HL-60 (cell line): ENCODE measurements around the gene RNF180.

Experiments
- DNase-seq, 2 experiments: peaks; one replicate each; pipeline ENCODE4 v3.0.0-alpha.2; 2010 to 2020; ENCODE audit warnings: low read depth in 1 of 2, low spot score in 1 of 2
- H3K27ac ChIP-seq: fragments of 250-450 bp; sonication (Bioruptor Pico); replicated peaks from 2 replicates; pipeline ENCODE4 v1.5.1; 2020; ENCODE audit warnings: mild to moderate bottlenecking, moderate library complexity
- H3K27me3 ChIP-seq: fragments of 250-450 bp; sonication (Bioruptor Pico); 2 replicates; pipeline ENCODE4 v1.5.1; 2021; ENCODE audit warnings: mild to moderate bottlenecking, moderate library complexity; ENCODE audit not compliant: insufficient read depth, poor library complexity, severe bottlenecking
- H3K4me3 ChIP-seq: replicated peaks from 2 replicates; pipeline ENCODE4 v1.5.1; 2011; ENCODE audit warnings: mild to moderate bottlenecking, control low read depth, low read length; ENCODE audit not compliant: insufficient read depth
- GABPA ChIP-seq: IDR thresholded peaks from 2 replicates; pipeline ENCODE4 v1.6.1; 2012; ENCODE audit warnings: low read depth
- POLR2AphosphoS5 ChIP-seq: IDR thresholded peaks from 2 replicates; pipeline ENCODE4 v1.6.1; 2012; ENCODE audit warnings: low read depth
- SPI1 ChIP-seq: IDR thresholded peaks from 2 replicates; pipeline ENCODE4 v1.6.1; 2012; ENCODE audit warnings: low read depth, mild to moderate bottlenecking, borderline replicate concordance
- TF ChIP-seq, protein P1 (sequence below): IDR thresholded peaks from 2 replicates; pipeline ENCODE4 v1.6.1; 2012; ENCODE audit warnings: low read depth; ENCODE audit not compliant: insufficient replicate concordance
- TF ChIP-seq, protein P2 (sequence below): IDR thresholded peaks from one replicate; pipeline ENCODE4 v1.5.1; 2011; ENCODE audit warnings: low read length, control low read depth, inconsistent platforms; ENCODE audit not compliant: insufficient read depth

RNF180 gene

GRCh38 chr5:64176301-64176700 lies 10.7 kb downstream of the RNF180 start:
- DNase-seq, result no peak
- no peak overlapping the region for H3K27ac ChIP-seq
- H3K4me3 ChIP-seq, result no peak overlapping the region
- H3K27me3 ChIP-seq, result no peaks in the 10 kb centered on the region
- TF ChIP-seq GABPA (no peak), SPI1 (no peak), POLR2AphosphoS5 (no peak)
- TF ChIP-seq, protein P1, sequence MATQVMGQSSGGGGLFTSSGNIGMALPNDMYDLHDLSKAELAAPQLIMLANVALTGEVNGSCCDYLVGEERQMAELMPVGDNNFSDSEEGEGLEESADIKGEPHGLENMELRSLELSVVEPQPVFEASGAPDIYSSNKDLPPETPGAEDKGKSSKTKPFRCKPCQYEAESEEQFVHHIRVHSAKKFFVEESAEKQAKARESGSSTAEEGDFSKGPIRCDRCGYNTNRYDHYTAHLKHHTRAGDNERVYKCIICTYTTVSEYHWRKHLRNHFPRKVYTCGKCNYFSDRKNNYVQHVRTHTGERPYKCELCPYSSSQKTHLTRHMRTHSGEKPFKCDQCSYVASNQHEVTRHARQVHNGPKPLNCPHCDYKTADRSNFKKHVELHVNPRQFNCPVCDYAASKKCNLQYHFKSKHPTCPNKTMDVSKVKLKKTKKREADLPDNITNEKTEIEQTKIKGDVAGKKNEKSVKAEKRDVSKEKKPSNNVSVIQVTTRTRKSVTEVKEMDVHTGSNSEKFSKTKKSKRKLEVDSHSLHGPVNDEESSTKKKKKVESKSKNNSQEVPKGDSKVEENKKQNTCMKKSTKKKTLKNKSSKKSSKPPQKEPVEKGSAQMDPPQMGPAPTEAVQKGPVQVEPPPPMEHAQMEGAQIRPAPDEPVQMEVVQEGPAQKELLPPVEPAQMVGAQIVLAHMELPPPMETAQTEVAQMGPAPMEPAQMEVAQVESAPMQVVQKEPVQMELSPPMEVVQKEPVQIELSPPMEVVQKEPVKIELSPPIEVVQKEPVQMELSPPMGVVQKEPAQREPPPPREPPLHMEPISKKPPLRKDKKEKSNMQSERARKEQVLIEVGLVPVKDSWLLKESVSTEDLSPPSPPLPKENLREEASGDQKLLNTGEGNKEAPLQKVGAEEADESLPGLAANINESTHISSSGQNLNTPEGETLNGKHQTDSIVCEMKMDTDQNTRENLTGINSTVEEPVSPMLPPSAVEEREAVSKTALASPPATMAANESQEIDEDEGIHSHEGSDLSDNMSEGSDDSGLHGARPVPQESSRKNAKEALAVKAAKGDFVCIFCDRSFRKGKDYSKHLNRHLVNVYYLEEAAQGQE, result no peak
- TF ChIP-seq, protein P2, sequence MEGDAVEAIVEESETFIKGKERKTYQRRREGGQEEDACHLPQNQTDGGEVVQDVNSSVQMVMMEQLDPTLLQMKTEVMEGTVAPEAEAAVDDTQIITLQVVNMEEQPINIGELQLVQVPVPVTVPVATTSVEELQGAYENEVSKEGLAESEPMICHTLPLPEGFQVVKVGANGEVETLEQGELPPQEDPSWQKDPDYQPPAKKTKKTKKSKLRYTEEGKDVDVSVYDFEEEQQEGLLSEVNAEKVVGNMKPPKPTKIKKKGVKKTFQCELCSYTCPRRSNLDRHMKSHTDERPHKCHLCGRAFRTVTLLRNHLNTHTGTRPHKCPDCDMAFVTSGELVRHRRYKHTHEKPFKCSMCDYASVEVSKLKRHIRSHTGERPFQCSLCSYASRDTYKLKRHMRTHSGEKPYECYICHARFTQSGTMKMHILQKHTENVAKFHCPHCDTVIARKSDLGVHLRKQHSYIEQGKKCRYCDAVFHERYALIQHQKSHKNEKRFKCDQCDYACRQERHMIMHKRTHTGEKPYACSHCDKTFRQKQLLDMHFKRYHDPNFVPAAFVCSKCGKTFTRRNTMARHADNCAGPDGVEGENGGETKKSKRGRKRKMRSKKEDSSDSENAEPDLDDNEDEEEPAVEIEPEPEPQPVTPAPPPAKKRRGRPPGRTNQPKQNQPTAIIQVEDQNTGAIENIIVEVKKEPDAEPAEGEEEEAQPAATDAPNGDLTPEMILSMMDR, result no peak

DNA sequence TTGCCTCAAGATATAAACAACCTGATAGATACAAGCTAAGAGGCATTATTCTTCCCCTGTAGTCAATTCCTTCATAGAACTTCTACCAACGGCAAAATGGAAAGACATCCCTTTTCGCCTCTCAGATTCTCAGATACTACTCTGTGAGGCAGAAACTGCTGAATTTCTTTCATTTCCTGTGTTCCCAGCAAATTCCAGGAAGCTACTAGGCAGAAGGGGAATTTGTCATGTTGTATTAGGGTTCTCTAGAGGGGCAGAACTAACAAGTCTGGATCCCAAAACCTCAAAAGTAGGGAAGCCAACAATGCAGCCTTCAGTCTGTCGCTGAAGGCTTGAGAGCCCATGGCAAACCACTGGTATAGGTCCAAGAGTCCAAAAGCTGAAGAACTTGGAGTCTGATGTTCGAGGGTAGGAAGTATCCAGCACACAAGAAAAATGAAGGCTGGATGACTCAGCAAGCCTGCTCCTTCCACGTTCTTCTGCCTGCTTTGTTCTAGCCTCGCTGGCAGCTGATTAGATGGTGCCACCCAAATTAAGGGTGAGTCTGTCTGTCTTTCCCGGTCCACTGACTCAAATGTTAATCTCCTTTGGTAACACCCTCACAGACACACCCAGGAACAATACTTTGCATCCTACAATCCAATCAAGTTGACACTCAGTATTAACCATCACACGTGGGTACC lies 15.2 kb downstream of the RNF180 start:
- TF ChIP-seq, protein P1, result no peak
- TF ChIP-seq GABPA (no peak), SPI1 (no peak), POLR2AphosphoS5 (no peak)
- TF ChIP-seq, protein P2, result no peak
- H3K4me3 ChIP-seq, result no peak overlapping the region
- no peaks in the 10 kb centered on the region for H3K27me3 ChIP-seq
- DNase-seq, result no peak
- no peak overlapping the region for H3K27ac ChIP-seq

DNA sequence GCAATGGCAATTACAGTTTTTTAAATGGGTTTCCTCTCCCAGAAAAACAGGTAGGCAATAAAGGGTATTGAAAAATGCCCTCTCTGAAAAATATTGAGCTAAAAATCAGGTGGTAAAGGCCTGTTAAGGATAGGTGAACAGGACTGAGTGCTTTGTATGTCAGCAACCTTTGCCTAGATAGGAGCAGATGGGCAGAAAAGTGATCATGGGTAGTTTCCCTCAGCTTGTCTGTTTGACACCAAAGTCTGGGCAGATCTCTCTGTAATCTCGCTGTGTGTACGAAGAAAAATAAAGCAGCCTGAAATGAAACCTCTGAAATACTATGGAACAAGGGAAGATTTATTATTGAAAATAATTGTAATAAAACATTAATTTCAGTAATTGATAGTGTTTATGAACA lies 15.8 kb downstream of the RNF180 start:
- TF ChIP-seq, protein P2, result no peak
- TF ChIP-seq SPI1 (no peak), POLR2AphosphoS5 (no peak), GABPA (no peak)
- TF ChIP-seq, protein P1, result no peak
- DNase-seq, result no peak
- no peaks in the 10 kb centered on the region for H3K27me3 ChIP-seq
- no peak overlapping the region for H3K27ac ChIP-seq
- no peak overlapping the region for H3K4me3 ChIP-seq
